Liver (tissue), 9 donors: Measurements from ENCODE around the gene CCNY. TPM values are rescaled to one million over a fixed set of nuclear protein-coding genes. Genes with fewer than 3 reads are reported as not detected.

ENCODE experiments used
- DNase-seq: peaks from one replicate; pipeline ENCODE4 v3.0.0-alpha.2; 2017; ENCODE audit warnings: low spot score
- H3K27ac ChIP-seq, 2 donors: one replicate each; pipeline ENCODE4 v1.7.0; 2013; ENCODE audit warnings: inconsistent platforms in 2 of 2, low read length in 2 of 2, control low read depth in 1 of 2, low read depth in 1 of 2, mild to moderate bottlenecking in 1 of 2
- H3K27me3 ChIP-seq, 4 donors: one replicate each; pipeline versions ENCODE4 v1.6.1 to v1.7.0; 2013; ENCODE audit warnings: low read length in 3 of 4, inconsistent platforms in 1 of 4, mild to moderate bottlenecking in 1 of 4, moderate library complexity in 1 of 4; ENCODE audit not compliant: control insufficient read depth in 4 of 4, insufficient read depth in 4 of 4
- H3K36me3 ChIP-seq, 4 donors: one replicate each; pipeline versions ENCODE4 v1.6.1 to v1.7.0; 2013; ENCODE audit warnings: low read length in 3 of 4, mild to moderate bottlenecking in 3 of 4, low read depth in 1 of 4, moderate library complexity in 1 of 4; ENCODE audit not compliant: control insufficient read depth in 4 of 4, insufficient read depth in 3 of 4
- H3K4me1 ChIP-seq, 4 donors: one replicate each; pipeline versions ENCODE4 v1.6.1 to v1.7.0; 2013; ENCODE audit warnings: low read length in 3 of 4, mild to moderate bottlenecking in 3 of 4, moderate library complexity in 1 of 4; ENCODE audit not compliant: control insufficient read depth in 4 of 4, insufficient read depth in 4 of 4
- H3K4me3 ChIP-seq, 3 donors: one replicate each; pipeline versions ENCODE4 v1.6.1 to v1.7.0; 2013; ENCODE audit warnings: low read length in 3 of 3, control low read depth in 1 of 3, low read depth in 1 of 3, mild to moderate bottlenecking in 1 of 3
- H3K9ac ChIP-seq, 2 donors: one replicate each; pipeline ENCODE4 v1.7.0; 2013; ENCODE audit warnings: low read length in 2 of 2, mild to moderate bottlenecking in 2 of 2, moderate library complexity in 2 of 2, control low read depth in 1 of 2, low read depth in 1 of 2
- H3K9me3 ChIP-seq, 4 donors: one replicate each; pipeline versions ENCODE4 v1.6.1 to v1.7.0; 2013; ENCODE audit warnings: low read length in 3 of 4; ENCODE audit not compliant: control insufficient read depth in 4 of 4
- ATF3 ChIP-seq: IDR thresholded peaks from 2 replicates; pipeline ENCODE4 v1.6.1; 2016; ENCODE audit warnings: antibody characterized with exemption
- EGR1 ChIP-seq, 2 donors: IDR thresholded peaks; 2 replicates each; pipeline ENCODE4 v1.6.1; 2016 to 2018; ENCODE audit warnings: antibody characterized with exemption in 2 of 2, low read depth in 2 of 2
- FOXA1 ChIP-seq: IDR thresholded peaks from 2 replicates; pipeline ENCODE4 v1.6.1; 2016; ENCODE audit warnings: antibody characterized with exemption
- FOXA2 ChIP-seq: IDR thresholded peaks from 2 replicates; pipeline ENCODE4 v1.6.1; 2016; ENCODE audit warnings: antibody characterized with exemption
- GABPA ChIP-seq, 2 donors: IDR thresholded peaks in 1 of 2; conservative IDR thresholded peaks in 1 of 2; 2 replicates each; pipeline ENCODE4 v1.6.1; 2016; ENCODE audit warnings: antibody characterized with exemption in 2 of 2, mild to moderate bottlenecking in 1 of 2, moderate library complexity in 1 of 2
- HNF4A ChIP-seq, 2 donors: conservative IDR thresholded peaks; 2 replicates each; pipeline ENCODE4 v1.6.1; 2016; ENCODE audit warnings: antibody characterized with exemption in 2 of 2, mild to moderate bottlenecking in 2 of 2
- HNF4G ChIP-seq: IDR thresholded peaks from 2 replicates; pipeline ENCODE4 v1.6.1; 2016; ENCODE audit warnings: antibody characterized with exemption
- JUND ChIP-seq, 2 donors: IDR thresholded peaks; 2 replicates each; pipeline ENCODE4 v1.6.1; 2016; ENCODE audit warnings: antibody characterized with exemption in 2 of 2
- MAX ChIP-seq: IDR thresholded peaks from 2 replicates; pipeline ENCODE4 v1.6.1; 2016; ENCODE audit warnings: antibody characterized with exemption
- NR2F2 ChIP-seq: IDR thresholded peaks from 2 replicates; pipeline ENCODE4 v1.6.1; 2016; ENCODE audit warnings: antibody characterized with exemption
- RAD21 ChIP-seq, 2 donors: IDR thresholded peaks; 2 replicates each; pipeline ENCODE4 v1.6.1; 2016; ENCODE audit warnings: antibody characterized with exemption in 2 of 2, mild to moderate bottlenecking in 2 of 2
- RXRA ChIP-seq, 2 donors: IDR thresholded peaks; 2 replicates each; pipeline ENCODE4 v1.6.1; 2017 to 2018; ENCODE audit warnings: antibody characterized with exemption in 2 of 2, mild to moderate bottlenecking in 1 of 2
- SP1 ChIP-seq: IDR thresholded peaks from 2 replicates; pipeline ENCODE4 v1.6.1; 2018; ENCODE audit warnings: antibody characterized with exemption, mild to moderate bottlenecking
- TAF1 ChIP-seq: conservative IDR thresholded peaks from 2 replicates; pipeline ENCODE4 v1.6.1; 2016; ENCODE audit warnings: antibody characterized with exemption, mild to moderate bottlenecking
- YY1 ChIP-seq: IDR thresholded peaks from 2 replicates; pipeline ENCODE4 v1.6.1; 2016; ENCODE audit warnings: antibody characterized with exemption, mild to moderate bottlenecking
- WGBS: extraction: QIAGEN DNeasy Blood & Tissue Kit; methylation state at CpG from one replicate; pipeline ENCODE4 v1.1.7; 2013; 5-methylcytosine and 5-hydroxymethylcytosine counted together
- polyA plus RNA-seq, 2 donors: library from polyadenylated mRNA; stranded (reverse) in 1 of 2; unstranded in 1 of 2; fragments of 200-250 nt in 1 of 2; fragments of >200 nt in 1 of 2; fragmentation: Nextera tagmentation in 1 of 2; extraction: Ambion mirVana in 1 of 2; gene quantifications; one replicate each; pipeline versions ENCODE4 v1.2.1 to v1.2.3, GENCODE V29; 2013 to 2015
- total RNA-seq, 2 donors: library from RNA; depleted of rRNA; stranded (reverse); fragments of >200 nt; gene quantifications; one replicate each; pipeline ENCODE4 v1.2.3, GENCODE V29; 2014
- TF ChIP-seq, protein P1 (sequence below): IDR thresholded peaks from 2 replicates; pipeline ENCODE4 v1.6.1; 2016; ENCODE audit warnings: antibody characterized with exemption, mild to moderate bottlenecking
- TF ChIP-seq, protein P2 (sequence below): IDR thresholded peaks from 2 replicates; pipeline ENCODE4 v1.6.1; 2016; ENCODE audit warnings: antibody characterized with exemption
- TF ChIP-seq, protein P3 (sequence below): fragments of 150-350 bp; IDR thresholded peaks from 2 replicates; pipeline ENCODE4 v1.5.1; 2017; ENCODE audit warnings: improper control_type of control experiment, low read depth, low read length; ENCODE audit not compliant: missing input control
- donor health status: healthy.
- donor health status: healthy.
- donor health status: healthy.
- donor health status: healthy.
- donor health status: healthy.

The CCNY gene
- total and polyA plus RNA-seq, 4 donors: 17.6 to 38.4 (median 21.8) TPM

DNA sequence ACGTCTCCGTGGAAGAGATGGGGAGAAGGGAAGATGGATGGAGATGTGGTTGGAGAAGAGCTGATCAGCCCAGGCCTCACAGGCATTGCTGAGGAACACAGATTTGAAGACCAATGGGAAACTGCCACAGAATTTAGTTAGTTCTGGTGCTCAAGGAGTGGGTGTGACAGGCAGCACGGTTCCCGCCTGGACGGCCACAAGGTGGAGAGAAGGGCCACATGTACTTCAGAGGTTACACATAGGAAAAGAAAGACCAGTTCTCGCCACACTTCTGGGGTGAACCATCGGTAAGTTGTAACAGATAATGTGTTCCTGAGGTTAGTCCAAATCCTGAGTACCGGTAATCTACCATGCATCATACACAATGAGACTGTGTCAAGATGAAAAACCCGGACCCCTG, 239.3 kb downstream of the CCNY start:
- H3K4me3 ChIP-seq: no peak overlapping the region
- no peak overlapping the region for H3K27ac ChIP-seq
- no peaks in the 10 kb centered on the region for H3K27me3 ChIP-seq
- no peak for DNase-seq
- no peaks in the 10 kb centered on the region for H3K4me1 ChIP-seq
- H3K36me3 ChIP-seq: peaks cover 0 to 5% (median 2%) of the 10 kb centered on the region in 4 donors
- TF ChIP-seq HNF4A (conservative IDR thresholded peaks at IDR 0.05) (no peak), HNF4G (no peak), ATF3 (no peak), YY1 (no peak), MAX (no peak), GABPA (IDR thresholded peaks at IDR 0.05 in 1 of 2, conservative IDR thresholded peaks at IDR 0.05 in 1 of 2) (no peak), RAD21 (IDR thresholded peaks at IDR 0.05) (no peak), EGR1 (IDR thresholded peaks at IDR 0.05; ENCODE audit: low read depth in 2 of 2) (no peak), TAF1 (no peak), FOXA1 (no peak), RXRA (IDR thresholded peaks at IDR 0.05) (no peak), NR2F2 (no peak)
- TF ChIP-seq, protein P1, sequence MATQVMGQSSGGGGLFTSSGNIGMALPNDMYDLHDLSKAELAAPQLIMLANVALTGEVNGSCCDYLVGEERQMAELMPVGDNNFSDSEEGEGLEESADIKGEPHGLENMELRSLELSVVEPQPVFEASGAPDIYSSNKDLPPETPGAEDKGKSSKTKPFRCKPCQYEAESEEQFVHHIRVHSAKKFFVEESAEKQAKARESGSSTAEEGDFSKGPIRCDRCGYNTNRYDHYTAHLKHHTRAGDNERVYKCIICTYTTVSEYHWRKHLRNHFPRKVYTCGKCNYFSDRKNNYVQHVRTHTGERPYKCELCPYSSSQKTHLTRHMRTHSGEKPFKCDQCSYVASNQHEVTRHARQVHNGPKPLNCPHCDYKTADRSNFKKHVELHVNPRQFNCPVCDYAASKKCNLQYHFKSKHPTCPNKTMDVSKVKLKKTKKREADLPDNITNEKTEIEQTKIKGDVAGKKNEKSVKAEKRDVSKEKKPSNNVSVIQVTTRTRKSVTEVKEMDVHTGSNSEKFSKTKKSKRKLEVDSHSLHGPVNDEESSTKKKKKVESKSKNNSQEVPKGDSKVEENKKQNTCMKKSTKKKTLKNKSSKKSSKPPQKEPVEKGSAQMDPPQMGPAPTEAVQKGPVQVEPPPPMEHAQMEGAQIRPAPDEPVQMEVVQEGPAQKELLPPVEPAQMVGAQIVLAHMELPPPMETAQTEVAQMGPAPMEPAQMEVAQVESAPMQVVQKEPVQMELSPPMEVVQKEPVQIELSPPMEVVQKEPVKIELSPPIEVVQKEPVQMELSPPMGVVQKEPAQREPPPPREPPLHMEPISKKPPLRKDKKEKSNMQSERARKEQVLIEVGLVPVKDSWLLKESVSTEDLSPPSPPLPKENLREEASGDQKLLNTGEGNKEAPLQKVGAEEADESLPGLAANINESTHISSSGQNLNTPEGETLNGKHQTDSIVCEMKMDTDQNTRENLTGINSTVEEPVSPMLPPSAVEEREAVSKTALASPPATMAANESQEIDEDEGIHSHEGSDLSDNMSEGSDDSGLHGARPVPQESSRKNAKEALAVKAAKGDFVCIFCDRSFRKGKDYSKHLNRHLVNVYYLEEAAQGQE: no peak
- TF ChIP-seq, protein P2, sequence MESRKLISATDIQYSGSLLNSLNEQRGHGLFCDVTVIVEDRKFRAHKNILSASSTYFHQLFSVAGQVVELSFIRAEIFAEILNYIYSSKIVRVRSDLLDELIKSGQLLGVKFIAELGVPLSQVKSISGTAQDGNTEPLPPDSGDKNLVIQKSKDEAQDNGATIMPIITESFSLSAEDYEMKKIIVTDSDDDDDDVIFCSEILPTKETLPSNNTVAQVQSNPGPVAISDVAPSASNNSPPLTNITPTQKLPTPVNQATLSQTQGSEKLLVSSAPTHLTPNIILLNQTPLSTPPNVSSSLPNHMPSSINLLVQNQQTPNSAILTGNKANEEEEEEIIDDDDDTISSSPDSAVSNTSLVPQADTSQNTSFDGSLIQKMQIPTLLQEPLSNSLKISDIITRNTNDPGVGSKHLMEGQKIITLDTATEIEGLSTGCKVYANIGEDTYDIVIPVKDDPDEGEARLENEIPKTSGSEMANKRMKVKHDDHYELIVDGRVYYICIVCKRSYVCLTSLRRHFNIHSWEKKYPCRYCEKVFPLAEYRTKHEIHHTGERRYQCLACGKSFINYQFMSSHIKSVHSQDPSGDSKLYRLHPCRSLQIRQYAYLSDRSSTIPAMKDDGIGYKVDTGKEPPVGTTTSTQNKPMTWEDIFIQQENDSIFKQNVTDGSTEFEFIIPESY: no peak
- TF ChIP-seq, protein P3, sequence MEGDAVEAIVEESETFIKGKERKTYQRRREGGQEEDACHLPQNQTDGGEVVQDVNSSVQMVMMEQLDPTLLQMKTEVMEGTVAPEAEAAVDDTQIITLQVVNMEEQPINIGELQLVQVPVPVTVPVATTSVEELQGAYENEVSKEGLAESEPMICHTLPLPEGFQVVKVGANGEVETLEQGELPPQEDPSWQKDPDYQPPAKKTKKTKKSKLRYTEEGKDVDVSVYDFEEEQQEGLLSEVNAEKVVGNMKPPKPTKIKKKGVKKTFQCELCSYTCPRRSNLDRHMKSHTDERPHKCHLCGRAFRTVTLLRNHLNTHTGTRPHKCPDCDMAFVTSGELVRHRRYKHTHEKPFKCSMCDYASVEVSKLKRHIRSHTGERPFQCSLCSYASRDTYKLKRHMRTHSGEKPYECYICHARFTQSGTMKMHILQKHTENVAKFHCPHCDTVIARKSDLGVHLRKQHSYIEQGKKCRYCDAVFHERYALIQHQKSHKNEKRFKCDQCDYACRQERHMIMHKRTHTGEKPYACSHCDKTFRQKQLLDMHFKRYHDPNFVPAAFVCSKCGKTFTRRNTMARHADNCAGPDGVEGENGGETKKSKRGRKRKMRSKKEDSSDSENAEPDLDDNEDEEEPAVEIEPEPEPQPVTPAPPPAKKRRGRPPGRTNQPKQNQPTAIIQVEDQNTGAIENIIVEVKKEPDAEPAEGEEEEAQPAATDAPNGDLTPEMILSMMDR: no peak
- no peaks in the 10 kb centered on the region for H3K9me3 ChIP-seq
- H3K9ac ChIP-seq: no peak overlapping the region
- WGBS: 96% methylated on average over 9 of the region's 9 CpGs

DNA sequence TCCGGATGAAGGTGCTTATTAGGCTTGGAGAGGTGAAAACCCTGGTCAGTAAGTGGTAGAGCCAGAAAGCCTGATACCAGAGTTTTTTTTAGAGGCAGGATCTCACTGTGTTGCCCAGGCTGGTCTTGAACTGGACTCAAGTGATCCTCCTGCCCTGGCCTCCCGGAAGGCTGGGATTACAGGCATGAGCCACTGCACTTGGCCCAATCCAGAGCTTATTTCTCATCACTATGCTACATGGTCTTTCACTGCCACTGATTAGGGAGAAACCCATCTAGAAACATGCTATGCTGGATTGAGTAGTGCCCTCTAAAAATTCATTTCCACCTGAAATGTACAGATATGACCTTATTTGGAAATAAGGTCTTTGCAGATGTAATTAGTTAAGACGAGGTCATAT, 240.4 kb downstream of the CCNY start:
- DNase-seq: no peak
- H3K9me3 ChIP-seq: no peaks in the 10 kb centered on the region
- TF ChIP-seq HNF4G (no peak), RXRA (IDR thresholded peaks at IDR 0.05) (no peak), NR2F2 (no peak), SP1 (no peak), RAD21 (IDR thresholded peaks at IDR 0.05) (no peak), TAF1 (no peak), FOXA2 (no peak), GABPA (IDR thresholded peaks at IDR 0.05 in 1 of 2, conservative IDR thresholded peaks at IDR 0.05 in 1 of 2) (no peak), FOXA1 (no peak), EGR1 (IDR thresholded peaks at IDR 0.05; ENCODE audit: low read depth in 2 of 2) (no peak), JUND (IDR thresholded peaks at IDR 0.05) (no peak), MAX (no peak)
- TF ChIP-seq, protein P3: no peak
- TF ChIP-seq, protein P2: no peak
- no peaks in the 10 kb centered on the region for H3K27me3 ChIP-seq
- no peak overlapping the region for H3K4me3 ChIP-seq
- no peak overlapping the region for H3K9ac ChIP-seq
- peaks cover 0 to 5% (median 2%) of the 10 kb centered on the region in 4 donors for H3K36me3 ChIP-seq
- H3K27ac ChIP-seq: no peak overlapping the region
- 97% methylated on average over 3 of the region's 3 CpGs for WGBS
- no peaks in the 10 kb centered on the region for H3K4me1 ChIP-seq
